GM19043 (cell line): ENCODE data around the gene MSMP.

ENCODE experiments used
- ATAC-seq: cut with Tn5 transposase; IDR thresholded peaks from one replicate; pipeline ENCODE4 v1.9.1; 2021; ENCODE audit warnings: low read depth; ENCODE audit not compliant: unreplicated experiment

Gene MSMP

DNA sequence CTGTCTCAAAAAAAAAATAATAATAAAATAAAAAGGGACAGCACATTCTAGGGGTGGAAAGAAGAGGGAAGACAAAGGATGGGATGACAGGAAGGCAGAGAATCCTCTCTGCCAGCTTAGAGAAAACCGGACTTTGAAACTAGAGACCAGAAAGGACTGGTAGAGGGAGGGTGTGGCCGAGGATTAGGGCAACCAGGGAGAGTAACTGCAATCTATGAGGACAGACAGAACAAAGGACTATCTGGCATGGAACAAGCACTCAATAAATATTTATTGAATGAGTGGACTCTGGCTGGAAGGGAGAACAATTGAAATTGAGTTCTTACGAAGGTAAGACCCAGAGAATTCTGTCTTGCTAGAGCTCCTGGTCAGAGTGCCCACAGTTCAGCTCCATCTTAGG, 7.5 kb downstream of the MSMP start:
- ATAC-seq, result no peak

DNA sequence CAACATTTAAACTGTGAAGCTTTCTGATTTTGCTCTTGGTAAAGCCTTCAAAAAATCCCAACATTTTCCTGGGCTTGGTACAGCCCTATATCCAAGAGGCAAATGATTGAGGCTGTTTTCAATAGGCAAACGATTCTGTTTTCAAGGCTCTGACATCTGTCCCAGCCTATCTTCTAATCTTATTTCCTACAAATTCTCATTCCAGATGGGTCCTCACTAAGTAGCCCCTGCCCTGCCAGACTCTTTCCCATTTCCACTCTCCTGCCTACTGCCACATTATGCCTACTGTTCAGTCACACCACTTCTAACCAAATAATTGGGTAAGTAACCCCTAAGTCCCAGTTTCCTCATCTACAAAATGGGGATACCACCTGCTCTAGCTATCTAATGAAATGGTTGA, 8.5 kb downstream of the MSMP start:
- ATAC-seq, result no peak

GRCh38 chr9:35743880-35744518, 10.1 kb downstream of the MSMP start:
- no peak for ATAC-seq

GRCh38 chr9:35743452-35743851, 10.6 kb downstream of the MSMP start:
- no peak for ATAC-seq

GRCh38 chr9:35741740-35742139, 12.3 kb downstream of the MSMP start:
- no peak for ATAC-seq

DNA sequence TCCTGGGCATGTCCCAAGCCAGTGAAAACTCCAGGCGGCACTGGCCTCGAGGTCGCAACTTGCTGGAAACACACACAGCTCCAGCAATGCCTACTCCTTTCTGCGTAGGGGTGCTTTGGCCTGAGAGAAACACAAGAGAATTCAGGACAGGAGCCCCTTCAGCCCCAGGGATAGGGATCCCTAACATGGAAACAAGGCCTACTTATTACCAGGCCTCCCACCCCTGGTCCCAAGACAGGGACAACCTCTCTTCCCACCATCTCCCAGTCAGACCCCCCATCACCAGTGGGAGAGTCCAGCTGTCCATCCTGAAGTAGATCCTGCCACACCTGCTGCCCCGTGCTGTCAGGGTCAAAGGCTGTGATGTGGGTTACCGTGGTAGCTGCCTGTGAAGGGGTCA, 13.8 kb downstream of the MSMP start:
- ATAC-seq, result no peak

GRCh38 chr9:35738924-35739323, 15.2 kb downstream of the MSMP start:
- ATAC-seq, result no peak

- ATAC-seq, result no peak
Measured at GRCh38 chr9:35738186-35738585, 15.9 kb downstream of the MSMP start.

GRCh38 chr9:35737143-35737542, 16.9 kb downstream of the MSMP start:
- no peak for ATAC-seq

GRCh38 chr9:35736201-35736633, 17.9 kb downstream of the MSMP start:
- no peak for ATAC-seq

DNA sequence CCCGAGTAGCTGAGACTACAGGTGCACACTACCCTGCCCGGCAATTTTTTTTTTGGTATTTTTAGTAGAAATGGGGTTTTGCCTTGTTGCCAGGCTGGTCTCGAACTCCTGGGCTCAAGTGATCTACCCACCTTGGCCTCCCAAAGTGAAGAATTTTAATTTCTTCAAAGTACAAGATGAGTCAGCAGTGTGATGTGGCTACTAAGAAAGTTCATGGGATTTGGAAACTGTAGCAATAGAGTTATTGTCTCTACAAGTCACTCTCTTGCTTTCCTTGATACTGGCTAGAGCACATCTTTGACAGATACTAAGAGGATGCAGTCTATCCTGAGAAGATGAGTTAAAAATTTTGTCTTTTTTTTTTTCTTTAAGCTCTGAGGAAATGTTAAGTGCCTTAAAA, 20.0 kb downstream of the MSMP start:
- no peak for ATAC-seq

GRCh38 chr9:35732800-35733541, 21.1 kb downstream of the MSMP start:
- no peak for ATAC-seq

- peak; percentile 75 for ATAC-seq
Measured at GRCh38 chr9:35732185-35732799, 21.8 kb downstream of the MSMP start, which contains the start of the genes CREB3 and TLN1. Gene CREB3 (plus strand): TSS chr9:35732666. CDS start chr9:35732773, 107 bp downstream. Gene TLN1 (minus strand): TSS chr9:35732195. CDS start chr9:35725694, 6,501 bp downstream.

DNA sequence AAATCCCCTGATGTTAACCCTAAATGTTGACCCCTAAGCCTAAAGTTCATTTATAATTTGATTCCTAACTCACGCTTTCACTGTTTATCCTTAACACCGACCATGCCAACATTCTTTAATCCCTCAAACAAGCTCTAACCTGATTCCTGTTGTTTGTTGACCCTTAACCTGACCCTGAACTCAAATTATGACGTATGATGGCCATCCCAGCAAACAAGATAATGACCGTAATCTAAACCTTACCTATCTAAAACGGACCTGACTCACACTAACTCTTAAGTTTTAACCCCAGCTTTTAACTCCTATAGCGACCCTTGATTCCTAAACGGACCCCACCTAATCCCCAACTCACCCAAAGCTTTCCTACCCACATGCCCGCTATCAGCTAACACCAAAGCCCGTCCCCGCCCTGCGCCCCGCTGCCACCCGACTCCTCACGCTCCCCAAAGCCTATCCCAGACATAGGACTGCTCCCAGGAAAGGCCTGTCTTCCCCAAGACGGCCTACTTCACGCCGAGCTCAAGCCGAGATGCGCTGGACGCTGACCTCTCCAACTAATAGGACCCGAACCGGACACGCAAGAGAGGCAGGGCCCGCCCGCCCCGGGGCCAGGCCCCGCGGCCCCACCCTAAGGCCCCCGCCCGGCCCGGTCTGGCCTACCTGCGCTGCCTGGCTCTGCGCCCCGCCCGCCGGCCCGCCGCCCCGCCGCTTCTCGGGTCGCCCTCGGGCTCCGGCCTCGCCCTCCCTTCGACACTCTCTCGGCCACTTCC, 22.5 kb downstream of the MSMP start:
- no peak for ATAC-seq

- no peak for ATAC-seq
Measured at GRCh38 chr9:35730486-35730854, 23.6 kb downstream of the MSMP start.

GRCh38 chr9:35729700-35730485, 24.2 kb downstream of the MSMP start:
- no peak for ATAC-seq

GRCh38 chr9:35729101-35729500, 25.0 kb downstream of the MSMP start:
- ATAC-seq, result no peak

- no peak for ATAC-seq
Measured at GRCh38 chr9:35728041-35728971, 25.8 kb downstream of the MSMP start.

DNA sequence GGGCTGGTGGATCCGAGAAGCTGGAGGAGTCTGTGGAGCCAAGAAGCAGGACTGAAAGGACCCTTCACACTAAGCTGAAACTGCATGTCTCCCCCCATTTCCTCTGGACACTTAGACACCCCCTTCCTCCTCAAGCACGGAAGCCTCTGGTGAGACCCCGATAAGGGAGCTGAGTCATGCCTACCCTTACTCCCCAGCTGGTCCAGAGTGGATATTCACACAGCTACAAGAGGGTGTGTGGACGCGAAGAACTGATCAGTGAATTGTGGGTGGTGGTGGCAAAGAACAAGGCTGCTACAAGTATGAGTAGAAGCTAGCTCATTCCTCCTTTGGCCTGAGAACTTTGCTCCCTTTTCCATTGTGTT, 26.4 kb downstream of the MSMP start:
- no peak for ATAC-seq
